Measurements from ENCODE around the gene IGF1R.

- TF ChIP-seq CTCF (IDR thresholded peaks at IDR 0.05) (no peak), POLR2A (IDR thresholded peaks at IDR 0.05) (no peak), EP300 (IDR thresholded peaks at IDR 0.05) (no peak), POLR2AphosphoS5 (IDR thresholded peaks at IDR 0.05) (no peak)
These were observed 43.9 kb downstream of the IGF1R start for GRCh38 chr15:98692213-98692612.
